GM03348 (cell line): ENCODE measurements around the gene NCKAP5.

Experiments used
- DNase-seq: peaks from one replicate; pipeline ENCODE4 v3.0.0; 2012; ENCODE audit warnings: low spot score

NCKAP5 gene

GRCh38 chr2:132752421-132753206 is 815.6 kb downstream of the NCKAP5 start:
- no peak for DNase-seq

GRCh38 chr2:132751836-132752235 is 816.4 kb downstream of the NCKAP5 start:
- DNase-seq, result no peak

- no peak for DNase-seq
These were observed 817.7 kb downstream of the NCKAP5 start for GRCh38 chr2:132750606-132751005.

GRCh38 chr2:132747046-132747445 is 821.2 kb downstream of the NCKAP5 start:
- no peak for DNase-seq

- no peak for DNase-seq
These were observed 826.5 kb downstream of the NCKAP5 start for GRCh38 chr2:132741754-132742153.

GRCh38 chr2:132740081-132740720 is 828.1 kb downstream of the NCKAP5 start:
- DNase-seq, result no peak

DNA sequence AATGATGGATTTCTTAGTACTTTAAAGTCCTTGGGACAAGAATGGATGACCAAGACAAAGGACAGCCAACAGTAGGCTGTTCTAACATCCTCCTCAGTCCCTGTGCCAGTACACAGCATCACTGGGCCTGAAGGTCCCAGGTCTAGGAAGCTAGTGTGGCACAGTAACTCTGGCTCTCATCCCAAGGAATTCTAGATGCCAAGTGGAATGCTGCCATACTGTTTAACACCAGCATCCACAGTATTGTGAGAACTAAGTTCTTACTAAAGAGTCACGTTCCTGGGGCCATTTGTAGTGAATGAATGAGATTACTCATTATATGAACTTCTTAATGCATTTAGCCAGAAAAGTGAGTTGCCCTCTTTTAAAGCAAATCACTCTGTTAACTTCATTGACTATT is 830.0 kb downstream of the NCKAP5 start:
- no peak for DNase-seq

GRCh38 chr2:132736059-132736458 is 832.2 kb downstream of the NCKAP5 start:
- no peak for DNase-seq

GRCh38 chr2:132734961-132735360 is 833.3 kb downstream of the NCKAP5 start:
- DNase-seq, result no peak

GRCh38 chr2:132733094-132733493 is 835.2 kb downstream of the NCKAP5 start:
- DNase-seq, result no peak

DNA sequence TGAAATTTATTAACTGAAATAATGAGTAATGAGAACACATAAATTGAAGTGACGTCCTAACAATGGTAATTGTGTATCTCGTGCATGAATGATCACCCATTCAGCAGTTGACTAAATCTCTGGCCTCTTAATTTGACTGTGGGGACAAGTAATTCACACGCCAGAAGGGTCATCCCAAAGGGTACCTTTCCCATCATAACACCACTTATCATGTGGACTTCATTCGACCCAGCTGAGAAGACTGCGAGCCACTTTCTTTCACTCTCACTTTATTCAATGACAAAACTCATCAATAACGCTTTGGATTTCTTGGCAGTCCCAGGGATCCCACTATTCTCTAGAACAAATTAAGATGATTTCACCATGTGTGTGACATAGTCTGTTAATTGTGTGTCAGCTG is 835.6 kb downstream of the NCKAP5 start:
- no peak for DNase-seq

GRCh38 chr2:132731441-132731840 is 836.8 kb downstream of the NCKAP5 start:
- DNase-seq, result no peak

DNA sequence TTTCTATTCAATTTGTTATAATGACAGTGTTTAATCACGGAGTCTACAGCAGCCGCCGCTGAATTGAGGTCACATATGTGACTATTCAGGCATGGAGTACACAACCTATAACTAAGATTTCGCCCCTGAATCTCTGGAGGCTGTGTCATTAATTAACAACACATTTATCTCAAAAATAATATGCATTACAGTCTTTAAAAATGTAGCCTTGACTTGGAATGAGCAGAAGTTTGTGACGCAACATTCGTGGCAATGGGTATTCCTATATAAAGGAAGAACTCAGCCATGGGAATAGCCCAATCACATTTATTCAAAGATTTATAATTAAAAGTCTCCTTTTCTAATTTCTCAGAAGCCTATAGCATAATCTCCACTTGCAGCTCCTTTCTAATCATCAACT is 837.7 kb downstream of the NCKAP5 start:
- DNase-seq, result no peak

DNA sequence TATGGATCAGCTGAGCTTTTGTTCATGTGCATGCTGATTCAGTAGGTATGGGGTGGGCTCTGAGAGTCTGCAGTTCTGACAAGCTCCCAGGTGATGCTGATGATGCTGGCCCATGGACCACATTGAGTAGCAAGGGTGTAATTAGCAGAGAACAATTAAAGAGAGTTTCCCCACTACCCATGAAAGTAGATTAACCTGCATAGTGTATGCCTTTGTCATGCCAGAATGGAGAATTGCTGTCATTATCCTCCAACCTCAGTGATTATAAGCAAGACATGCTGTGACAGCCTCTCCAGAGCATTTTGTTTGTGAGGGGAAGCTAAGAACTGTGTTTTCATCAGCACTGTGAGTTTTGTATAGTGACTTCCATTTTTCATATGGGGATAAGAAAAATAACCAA is 838.7 kb downstream of the NCKAP5 start:
- DNase-seq, result no peak

DNA sequence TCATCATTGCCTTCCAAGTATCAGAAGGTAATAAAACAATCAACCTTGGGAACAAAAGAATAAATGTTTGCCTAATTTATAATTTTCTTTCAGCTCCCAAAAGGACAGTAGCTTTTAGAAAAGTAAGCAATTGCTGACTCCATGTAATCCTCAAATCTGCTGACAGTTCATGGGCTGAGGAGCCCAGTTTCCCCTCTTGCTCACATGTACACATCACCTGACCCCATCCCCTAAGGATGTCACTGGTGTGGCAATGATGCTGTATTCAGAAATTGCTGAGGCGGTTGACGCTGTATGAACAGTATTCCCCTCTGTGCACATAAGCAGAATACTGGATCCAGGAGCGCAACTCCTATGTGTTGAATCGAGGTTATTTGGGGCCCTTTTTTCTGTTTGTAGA is 842.1 kb downstream of the NCKAP5 start:
- DNase-seq, result no peak

- DNase-seq, result no peak
These were observed 842.5 kb downstream of the NCKAP5 start for GRCh38 chr2:132725748-132726147.

- no peak for DNase-seq
These were observed 843.1 kb downstream of the NCKAP5 start for GRCh38 chr2:132725148-132725547.

DNA sequence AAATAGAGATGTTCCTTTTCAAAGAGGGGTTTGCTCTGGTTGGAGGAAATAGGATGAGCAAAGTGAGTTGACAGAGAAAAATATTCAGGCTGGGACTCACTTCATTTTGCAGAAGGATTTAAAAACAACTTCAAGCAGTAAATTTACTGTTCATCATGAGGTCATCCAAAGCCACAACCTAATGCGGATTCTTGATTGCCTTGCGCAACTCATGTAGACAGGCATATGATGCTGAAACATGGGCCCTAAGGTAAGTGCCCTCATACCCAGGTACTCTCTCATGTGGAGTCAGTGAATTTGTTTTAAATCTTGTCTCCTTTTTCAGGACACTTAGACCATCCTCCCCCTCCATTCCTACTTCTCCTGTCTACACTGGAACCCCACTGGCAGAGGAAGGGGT is 846.3 kb downstream of the NCKAP5 start:
- no peak for DNase-seq

DNA sequence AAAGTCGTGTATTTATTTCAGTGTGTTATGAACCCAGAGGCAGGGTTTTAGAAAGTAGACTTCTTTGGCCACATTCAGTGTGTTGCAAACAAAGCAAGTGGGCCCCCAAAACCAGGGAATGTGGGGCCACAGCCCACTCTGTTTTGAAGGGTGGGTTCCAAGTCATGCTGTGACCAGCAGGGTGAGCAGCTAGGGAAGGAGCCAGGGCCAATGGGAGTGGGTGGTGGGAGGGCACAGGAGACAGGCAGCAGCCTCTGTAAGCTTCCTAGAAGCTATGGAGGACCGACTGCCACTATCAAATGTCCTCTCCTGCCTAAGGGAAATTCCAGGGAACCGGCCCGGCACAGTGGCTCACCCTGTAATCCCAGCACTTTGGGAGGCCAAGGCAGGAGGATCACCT is 847.9 kb downstream of the NCKAP5 start:
- no peak for DNase-seq

DNA sequence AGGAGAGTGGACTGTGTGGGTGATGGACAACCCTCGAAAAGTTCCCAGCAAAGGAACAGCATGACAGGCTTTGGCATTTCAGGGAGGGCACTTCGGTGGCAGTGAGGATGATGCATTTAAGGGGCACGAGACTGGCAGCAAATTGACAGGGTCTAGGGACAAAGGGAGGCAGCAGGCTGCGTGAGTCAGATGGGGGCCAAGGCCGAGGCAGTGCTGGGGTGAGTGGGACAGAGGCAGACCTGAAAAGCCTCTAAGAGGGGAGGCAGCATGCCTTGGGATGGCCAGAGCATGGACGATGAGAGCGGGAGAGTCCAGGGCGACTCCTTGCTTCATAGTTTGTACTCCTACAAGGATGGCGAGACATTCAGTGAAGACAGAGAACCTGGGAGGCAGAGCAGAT is 848.8 kb downstream of the NCKAP5 start:
- no peak for DNase-seq

DNA sequence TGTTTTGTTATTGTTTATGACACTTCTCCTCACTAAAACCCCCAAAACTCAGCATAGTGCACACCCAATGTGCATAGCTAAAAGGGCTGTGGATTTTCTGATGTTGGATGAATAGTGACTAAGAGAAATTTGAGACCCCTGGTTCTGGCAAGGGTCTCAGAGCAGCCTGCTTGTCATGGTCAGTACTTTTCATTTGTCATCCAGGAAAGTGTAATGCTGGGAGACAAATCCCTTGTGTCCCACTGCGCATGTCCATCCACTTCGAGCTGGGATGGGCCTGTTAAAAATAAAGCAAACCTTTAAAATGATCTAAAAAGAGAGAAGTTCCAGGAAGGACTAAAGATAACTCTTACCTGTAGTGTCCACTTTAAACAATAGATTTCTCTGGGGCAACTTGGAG is 851.3 kb downstream of the NCKAP5 start:
- DNase-seq, result no peak

DNA sequence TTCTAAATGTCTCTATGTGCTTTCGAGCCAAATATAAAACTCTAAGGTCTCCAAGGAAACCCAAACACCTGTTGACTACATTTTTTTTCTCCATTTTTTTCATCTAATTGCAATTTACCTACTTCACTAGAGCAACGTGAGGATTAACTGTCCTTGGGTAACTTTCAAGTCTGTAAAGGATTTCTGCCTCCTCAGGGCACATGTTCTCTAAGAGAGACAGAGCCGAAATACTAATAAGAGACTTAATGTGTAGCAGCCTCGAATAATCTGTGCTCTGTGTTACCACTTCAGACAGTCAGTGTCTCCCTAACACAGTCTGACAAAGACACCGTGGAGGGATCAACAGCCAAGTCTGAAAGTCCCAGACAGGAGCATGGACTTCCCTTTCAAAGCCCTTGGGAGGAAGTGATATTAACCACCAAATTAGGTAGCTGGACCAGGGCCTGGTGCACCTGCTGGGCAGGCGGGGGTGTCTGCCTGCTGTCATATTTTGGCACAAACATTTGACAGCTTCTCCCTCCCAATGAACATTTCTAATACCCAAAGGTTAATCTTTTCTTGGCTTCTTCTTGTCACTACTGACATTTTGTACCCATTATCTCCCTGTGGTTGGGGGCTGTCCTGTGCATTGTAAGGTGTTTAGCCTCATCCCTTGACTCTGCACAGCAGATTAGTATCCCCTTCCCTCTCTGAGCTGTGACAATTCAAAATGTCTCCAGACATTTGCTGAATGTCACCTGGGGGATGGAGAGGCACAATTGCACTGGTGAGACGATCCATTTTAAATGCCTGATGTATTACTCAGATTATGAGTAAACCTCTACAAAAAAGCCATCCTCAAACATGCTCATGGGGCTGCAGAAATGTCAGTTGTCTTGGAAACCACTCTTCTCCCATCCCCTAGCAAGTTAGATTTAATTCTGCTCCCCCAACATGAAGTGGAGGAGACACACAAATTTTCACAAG is 852.6 kb downstream of the NCKAP5 start:
- no peak for DNase-seq

- no peak for DNase-seq
These were observed 864.9 kb downstream of the NCKAP5 start for GRCh38 chr2:132703396-132703795.
